Osteoblast (primary cell): ENCODE data around the gene ADGRG6. TPM values are rescaled to one million over a fixed set of nuclear protein-coding genes. Genes with fewer than 3 reads are reported as not detected.

Source experiments
- DNase-seq: peaks from one replicate; pipeline ENCODE4 v3.0.0; 2011; ENCODE audit warnings: low spot score, mixed read lengths; ENCODE audit not compliant: insufficient read length; ENCODE audit errors: missing footprints
- H2AFZ ChIP-seq: 2 replicates; pipeline ENCODE4 v1.6.0; 2011; ENCODE audit warnings: mild to moderate bottlenecking, low read length
- H3K27ac ChIP-seq: 2 replicates; pipeline ENCODE4 v1.5.1; 2011; ENCODE audit warnings: mild to moderate bottlenecking, low read depth, low read length, moderate library complexity
- H3K27me3 ChIP-seq: 2 replicates; pipeline ENCODE4 v1.6.0; 2012; ENCODE audit warnings: mild to moderate bottlenecking, control low read depth, inconsistent platforms, low read length, moderate library complexity; ENCODE audit not compliant: insufficient read depth
- H3K36me3 ChIP-seq: 2 replicates; pipeline ENCODE4 v1.5.1; 2011; ENCODE audit warnings: mild to moderate bottlenecking, low read length, control low read depth, moderate library complexity; ENCODE audit not compliant: insufficient read depth
- H3K4me1 ChIP-seq: 2 replicates; pipeline ENCODE4 v1.5.1; 2011; ENCODE audit warnings: mild to moderate bottlenecking, low read length, control low read depth, moderate library complexity; ENCODE audit not compliant: insufficient read depth
- H3K4me2 ChIP-seq: 2 replicates; pipeline ENCODE4 v1.6.0; 2011; ENCODE audit warnings: mild to moderate bottlenecking, low read length; ENCODE audit not compliant: insufficient read depth
- H3K4me3 ChIP-seq: fragments of 200-600 bp; sonication (generic); 3 replicates; pipeline ENCODE4 v1.5.1; 2012; ENCODE audit warnings: mild to moderate bottlenecking, low read length, inconsistent platforms; ENCODE audit not compliant: insufficient read depth
- H3K79me2 ChIP-seq: 2 replicates; pipeline ENCODE4 v1.6.0; 2012; ENCODE audit warnings: mild to moderate bottlenecking, low read length, control low read depth, inconsistent platforms; ENCODE audit not compliant: insufficient read depth
- H3K9me3 ChIP-seq: 2 replicates; pipeline ENCODE4 v1.5.1; 2011; ENCODE audit warnings: low read depth, low read length, control low read depth
- H4K20me1 ChIP-seq: 2 replicates; pipeline ENCODE4 v1.6.0; 2012; ENCODE audit warnings: mild to moderate bottlenecking, low read length, control low read depth; ENCODE audit not compliant: insufficient read depth
- total RNA-seq: library from RNA; depleted of rRNA; stranded (reverse); fragments of >200 nt; gene quantifications from 2 replicates; pipeline ENCODE4 v1.2.3, GENCODE V29; 2012
- TF ChIP-seq, protein P1 (sequence below): IDR thresholded peaks from 2 replicates; pipeline ENCODE4 v1.5.1; 2011; ENCODE audit warnings: mild to moderate bottlenecking, low read depth, low read length, moderate library complexity; ENCODE audit errors: extremely low read depth

The ADGRG6 gene
- total RNA-seq, 1 donor = 0.36 TPM

DNA sequence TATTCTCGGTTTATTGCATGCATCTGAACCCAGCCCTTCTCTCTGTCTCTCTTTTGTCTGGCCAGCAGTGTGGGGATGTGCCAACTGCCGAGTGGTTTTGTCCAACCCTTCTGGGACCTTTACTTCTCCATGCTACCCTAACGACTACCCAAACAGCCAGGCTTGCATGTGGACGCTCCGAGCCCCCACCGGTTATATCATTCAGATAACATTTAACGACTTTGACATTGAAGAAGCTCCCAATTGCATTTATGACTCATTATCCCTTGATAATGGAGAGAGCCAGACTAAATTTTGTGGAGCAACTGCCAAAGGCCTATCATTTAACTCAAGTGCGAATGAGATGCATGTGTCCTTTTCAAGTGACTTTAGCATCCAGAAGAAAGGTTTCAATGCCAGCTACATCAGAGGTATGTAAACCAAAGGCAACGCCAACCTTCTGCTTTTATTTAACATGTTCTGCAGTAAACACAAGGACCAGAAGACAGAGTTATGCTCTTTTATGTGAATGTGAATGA, 65.8 kb downstream of the ADGRG6 start:
- no peak overlapping the region for H3K4me3 ChIP-seq
- no peak overlapping the region for H3K27ac ChIP-seq
- TF ChIP-seq, protein P1, sequence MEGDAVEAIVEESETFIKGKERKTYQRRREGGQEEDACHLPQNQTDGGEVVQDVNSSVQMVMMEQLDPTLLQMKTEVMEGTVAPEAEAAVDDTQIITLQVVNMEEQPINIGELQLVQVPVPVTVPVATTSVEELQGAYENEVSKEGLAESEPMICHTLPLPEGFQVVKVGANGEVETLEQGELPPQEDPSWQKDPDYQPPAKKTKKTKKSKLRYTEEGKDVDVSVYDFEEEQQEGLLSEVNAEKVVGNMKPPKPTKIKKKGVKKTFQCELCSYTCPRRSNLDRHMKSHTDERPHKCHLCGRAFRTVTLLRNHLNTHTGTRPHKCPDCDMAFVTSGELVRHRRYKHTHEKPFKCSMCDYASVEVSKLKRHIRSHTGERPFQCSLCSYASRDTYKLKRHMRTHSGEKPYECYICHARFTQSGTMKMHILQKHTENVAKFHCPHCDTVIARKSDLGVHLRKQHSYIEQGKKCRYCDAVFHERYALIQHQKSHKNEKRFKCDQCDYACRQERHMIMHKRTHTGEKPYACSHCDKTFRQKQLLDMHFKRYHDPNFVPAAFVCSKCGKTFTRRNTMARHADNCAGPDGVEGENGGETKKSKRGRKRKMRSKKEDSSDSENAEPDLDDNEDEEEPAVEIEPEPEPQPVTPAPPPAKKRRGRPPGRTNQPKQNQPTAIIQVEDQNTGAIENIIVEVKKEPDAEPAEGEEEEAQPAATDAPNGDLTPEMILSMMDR = no peak
- no peaks in the 10 kb centered on the region for H3K27me3 ChIP-seq
- peak overlapping the region; percentile 51 for H3K4me2 ChIP-seq
- no peaks in the 10 kb centered on the region for H3K36me3 ChIP-seq
- DNase-seq = no peak
- no peaks in the 10 kb centered on the region for H4K20me1 ChIP-seq
- peak overlapping the region; percentile 63 for H2AFZ ChIP-seq
- H3K9me3 ChIP-seq = no peaks in the 10 kb centered on the region
- no peaks in the 10 kb centered on the region for H3K79me2 ChIP-seq
- peaks cover 4% of the 10 kb centered on the region for H3K4me1 ChIP-seq

DNA sequence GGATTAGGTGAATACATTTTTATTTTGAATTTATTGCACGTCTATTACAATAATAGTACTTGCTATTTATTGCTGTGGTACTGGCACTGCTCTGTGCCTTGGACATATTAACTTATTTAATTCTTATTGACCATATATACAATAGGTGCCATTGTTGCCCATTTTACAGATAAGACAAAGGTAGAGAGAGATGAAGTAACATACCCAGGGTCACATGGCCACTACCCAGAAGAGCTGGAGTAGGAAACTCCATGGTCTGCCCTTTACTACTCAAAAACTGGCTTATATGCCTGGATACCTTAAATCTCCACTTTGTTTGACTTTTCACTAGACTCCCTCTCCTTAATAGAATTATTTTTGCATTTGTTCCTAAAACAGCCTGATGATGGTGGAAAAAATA, 67.5 kb downstream of the ADGRG6 start:
- no peak for DNase-seq
- TF ChIP-seq, protein P1 = no peak
- H2AFZ ChIP-seq = no peak overlapping the region
- H3K36me3 ChIP-seq = no peaks in the 10 kb centered on the region
- H3K9me3 ChIP-seq = no peaks in the 10 kb centered on the region
- H3K4me2 ChIP-seq = no peak overlapping the region
- no peak overlapping the region for H3K27ac ChIP-seq
- no peaks in the 10 kb centered on the region for H3K79me2 ChIP-seq
- H3K27me3 ChIP-seq = no peaks in the 10 kb centered on the region
- peaks cover 4% of the 10 kb centered on the region for H3K4me1 ChIP-seq
- H3K4me3 ChIP-seq = no peak overlapping the region
- H4K20me1 ChIP-seq = no peaks in the 10 kb centered on the region

DNA sequence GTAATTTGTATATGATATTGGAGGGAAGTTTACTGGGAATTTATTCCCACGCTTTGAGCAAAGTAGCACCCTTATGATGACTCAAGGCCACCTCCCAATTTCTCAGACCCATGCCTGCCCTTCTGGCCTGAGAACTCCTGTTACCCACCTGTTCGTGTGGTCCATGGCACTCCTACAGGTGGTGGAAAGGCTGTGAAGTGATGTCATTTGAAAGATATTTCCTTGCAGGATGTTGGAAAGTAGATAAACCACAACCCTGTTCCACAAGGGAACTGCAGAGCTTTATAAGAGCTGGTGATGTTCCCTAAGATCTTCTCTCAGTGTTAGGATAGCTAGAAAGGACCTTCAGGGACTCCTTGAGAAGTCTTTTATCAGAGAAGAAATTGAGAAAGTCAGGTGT, 70.5 kb downstream of the ADGRG6 start:
- Histone ChIP-seq H3K79me2 (no peaks in the 10 kb centered on the region), H4K20me1 (no peaks in the 10 kb centered on the region), H3K4me2 (no peak overlapping the region), H2AFZ (no peak overlapping the region), H3K4me3 (no peak overlapping the region), H3K4me1 (peaks cover 23% of the 10 kb centered on the region), H3K9me3 (no peaks in the 10 kb centered on the region), H3K27me3 (no peaks in the 10 kb centered on the region), H3K27ac (no peak overlapping the region), H3K36me3 (no peaks in the 10 kb centered on the region)
- TF ChIP-seq, protein P1 = no peak
- DNase-seq = no peak

DNA sequence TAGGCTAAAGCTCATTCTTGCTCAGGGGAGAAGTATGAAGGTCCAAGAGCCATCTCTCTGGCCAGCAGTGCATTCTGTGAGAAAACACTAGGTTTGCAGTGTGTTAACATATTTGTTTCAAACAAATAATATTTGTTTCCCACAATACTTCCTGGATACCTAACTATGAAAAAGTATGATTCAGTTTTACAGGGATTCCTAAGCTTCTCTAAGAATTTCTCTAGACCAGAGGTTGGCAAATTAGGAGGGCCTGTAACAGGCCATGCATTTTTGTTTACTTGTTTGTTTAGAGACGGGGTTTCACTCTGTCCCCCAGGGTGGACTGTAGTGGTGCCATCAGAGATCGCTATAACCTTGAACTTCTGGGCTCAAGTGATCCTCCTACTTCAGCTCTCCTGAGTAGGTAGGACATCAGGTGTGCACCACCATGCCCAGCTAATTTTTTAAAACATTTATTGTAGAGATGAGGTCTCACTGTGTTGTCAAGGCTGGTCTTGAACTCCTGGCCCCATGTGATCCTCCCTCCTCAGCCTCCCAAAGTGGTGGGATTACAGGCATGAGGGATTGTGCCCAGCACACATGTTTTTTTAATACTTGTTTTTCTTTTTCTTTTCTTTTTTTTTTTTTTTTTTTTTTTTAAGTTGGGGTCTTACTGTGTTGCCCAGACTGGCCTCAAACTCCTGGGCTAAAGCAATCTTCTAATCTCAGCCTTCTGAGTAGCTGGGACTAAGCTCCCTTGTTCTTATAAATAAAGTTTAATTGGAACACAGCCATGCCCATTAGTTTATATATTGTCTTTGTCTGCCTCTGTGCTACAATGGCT, 71.7 kb downstream of the ADGRG6 start:
- Histone ChIP-seq H2AFZ (peak overlapping the region; percentile 23), H3K4me1 (peaks cover 28% of the 10 kb centered on the region), H3K27ac (no peak overlapping the region), H3K79me2 (no peaks in the 10 kb centered on the region), H3K27me3 (no peaks in the 10 kb centered on the region), H3K4me2 (no peak overlapping the region), H4K20me1 (no peaks in the 10 kb centered on the region), H3K9me3 (no peaks in the 10 kb centered on the region), H3K4me3 (no peak overlapping the region), H3K36me3 (no peaks in the 10 kb centered on the region)
- TF ChIP-seq, protein P1 = no peak
- no peak for DNase-seq
